GM18498 (cell line): ENCODE results near the gene ALDH1L1.
"Not testable (repeated sequence)": the region's sequence is repeated elsewhere in the genome, so short reads cannot be mapped to it uniquely, and the experiment has no call there.

ENCODE experiments used
- ATAC-seq: cut with Tn5 transposase; IDR thresholded peaks from one replicate; pipeline ENCODE4 v1.9.1; 2021; ENCODE audit warnings: mild to moderate bottlenecking, moderate library complexity; ENCODE audit not compliant: unreplicated experiment

ALDH1L1 gene

DNA sequence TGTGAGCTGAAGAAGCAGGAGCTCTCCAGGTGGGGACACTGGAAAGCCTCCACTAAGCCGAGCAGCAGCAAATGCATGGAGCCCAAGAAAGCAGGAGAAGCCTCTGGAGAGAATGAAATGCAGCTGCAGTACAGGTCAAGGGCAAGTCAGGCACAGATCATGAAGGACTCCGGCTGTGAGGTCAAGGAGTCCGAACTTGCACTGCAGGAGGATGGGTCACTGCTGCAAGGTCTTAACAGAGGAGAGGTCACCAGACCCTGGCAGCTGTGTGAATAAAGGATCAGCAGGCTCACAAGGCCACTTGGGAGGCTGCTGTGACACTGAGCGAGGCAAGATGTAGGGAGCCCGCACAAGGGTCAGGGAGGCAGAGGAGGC is 71.7 kb downstream of the ALDH1L1 start:
- ATAC-seq: no peak

GRCh38 chr3:126107957-126108675 is 72.3 kb downstream of the ALDH1L1 start:
- ATAC-seq: no peak

DNA sequence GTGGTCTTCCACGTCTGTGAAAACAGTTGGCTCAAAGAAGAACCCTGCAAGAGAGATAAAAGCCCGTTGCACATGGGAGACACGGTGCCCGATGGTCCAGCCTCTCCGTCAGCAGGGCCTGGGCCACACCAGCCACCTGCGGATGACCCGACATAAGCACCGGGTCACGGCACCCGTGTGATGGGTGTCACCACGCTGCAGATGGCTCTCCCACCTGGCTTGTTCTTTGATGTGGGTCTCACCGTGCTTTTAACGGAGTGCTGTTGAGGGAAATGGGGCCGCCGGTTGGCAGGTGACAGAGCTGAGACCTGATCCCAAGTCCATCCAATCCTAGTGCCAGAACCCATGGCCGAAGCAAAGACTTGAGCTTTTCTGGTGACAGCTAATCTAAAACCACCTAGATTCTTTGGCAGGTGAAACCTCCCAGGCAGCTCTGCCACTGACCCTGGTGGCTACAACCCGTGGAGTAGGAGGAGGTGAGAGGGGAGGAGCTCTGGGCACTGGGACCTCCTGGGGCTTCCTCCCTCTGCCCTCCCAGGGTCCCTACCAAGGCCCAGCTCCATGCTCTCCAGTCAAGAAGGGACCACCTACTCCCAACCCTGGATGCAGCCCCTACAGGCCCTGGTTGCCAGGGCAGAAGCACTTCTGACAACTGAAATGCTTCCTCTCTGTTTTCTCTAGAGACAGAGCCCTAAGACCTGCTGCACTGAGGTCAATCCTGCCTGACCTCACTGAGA is 73.0 kb downstream of the ALDH1L1 start:
- no peak for ATAC-seq

- no peak for ATAC-seq
Observed at GRCh38 chr3:126106336-126107202, 73.8 kb downstream of the ALDH1L1 start.

GRCh38 chr3:126105691-126106187 is 74.6 kb downstream of the ALDH1L1 start:
- no peak for ATAC-seq

- no peak for ATAC-seq
Observed at GRCh38 chr3:126104742-126105605, 75.4 kb downstream of the ALDH1L1 start.

- ATAC-seq: no peak
Observed at GRCh38 chr3:126104028-126104635, 76.3 kb downstream of the ALDH1L1 start.

GRCh38 chr3:126103121-126104027 is 77.0 kb downstream of the ALDH1L1 start:
- ATAC-seq: no peak

- no peak for ATAC-seq
Observed at GRCh38 chr3:126102530-126102951, 77.8 kb downstream of the ALDH1L1 start.

- ATAC-seq: no peak
Observed at GRCh38 chr3:126102011-126102410, 78.4 kb downstream of the ALDH1L1 start.

- ATAC-seq: no peak
Observed at GRCh38 chr3:126101521-126101982, 78.8 kb downstream of the ALDH1L1 start.

- no peak for ATAC-seq
Observed at GRCh38 chr3:126100634-126101301, 79.6 kb downstream of the ALDH1L1 start.

- no peak for ATAC-seq
Observed at GRCh38 chr3:126100269-126100633, 80.1 kb downstream of the ALDH1L1 start.

DNA sequence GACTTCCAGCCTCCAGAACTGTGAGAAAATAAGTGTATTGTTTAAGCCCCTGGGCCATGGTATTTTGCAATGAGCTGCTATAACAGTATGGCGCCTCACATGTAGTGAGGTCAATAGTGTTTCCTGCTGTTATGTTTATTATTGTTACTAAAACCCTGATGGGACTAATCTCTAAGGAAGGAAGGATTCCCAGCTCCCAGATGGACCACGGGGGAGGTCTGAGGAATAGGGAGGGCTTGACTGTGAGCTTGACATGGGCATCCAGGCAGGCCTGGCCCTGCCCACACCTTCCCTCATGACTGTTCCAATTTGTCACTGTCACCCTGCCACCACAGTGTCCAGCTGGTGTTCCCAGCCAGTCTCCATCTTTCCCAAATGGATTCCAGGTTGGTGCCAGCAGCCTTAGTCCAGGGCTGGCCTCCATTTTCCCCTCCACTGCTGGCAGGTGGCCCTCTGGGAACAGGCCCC is 82.0 kb downstream of the ALDH1L1 start:
- no peak for ATAC-seq

- ATAC-seq: no peak
Observed at GRCh38 chr3:126097801-126098200, 82.6 kb downstream of the ALDH1L1 start.

DNA sequence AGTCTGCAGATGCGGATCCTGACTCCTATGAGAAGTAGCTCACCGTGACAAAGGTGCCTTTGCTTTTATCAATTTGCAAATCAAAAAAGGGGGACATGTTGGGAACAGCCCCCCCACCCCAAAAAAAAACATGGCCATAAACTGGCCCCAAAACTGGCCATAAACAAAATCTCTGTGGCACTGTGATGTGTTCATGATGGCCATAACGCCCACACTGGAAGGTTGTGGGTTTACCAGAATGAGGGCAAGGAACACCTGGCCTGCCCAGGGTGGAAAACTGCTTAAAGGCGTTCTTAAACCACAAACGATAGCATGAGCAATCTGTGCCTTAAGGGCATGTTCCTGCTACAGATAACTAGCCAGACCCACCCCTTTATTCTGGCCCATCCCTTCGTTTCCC is 84.1 kb downstream of the ALDH1L1 start:
- ATAC-seq: not testable (repeated sequence)

DNA sequence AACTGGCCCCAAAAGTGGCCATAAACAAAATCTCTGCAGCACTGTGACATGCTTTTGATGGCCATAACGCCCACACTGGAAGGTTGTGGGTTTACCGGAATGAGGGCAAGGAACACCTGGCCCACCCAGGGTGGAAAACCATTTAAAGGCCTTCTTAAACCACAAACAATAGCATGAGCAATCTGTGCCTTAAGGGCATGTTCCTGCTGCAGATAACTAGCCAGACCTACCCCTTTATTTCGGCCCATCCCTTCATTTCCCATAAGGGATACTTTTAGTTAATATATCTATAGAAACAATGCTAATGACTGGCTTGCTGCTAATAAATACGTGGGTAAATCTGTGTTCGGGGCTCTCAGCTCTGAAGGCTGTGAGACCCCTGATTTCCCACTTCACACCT is 88.3 kb downstream of the ALDH1L1 start:
- not testable (repeated sequence) for ATAC-seq

DNA sequence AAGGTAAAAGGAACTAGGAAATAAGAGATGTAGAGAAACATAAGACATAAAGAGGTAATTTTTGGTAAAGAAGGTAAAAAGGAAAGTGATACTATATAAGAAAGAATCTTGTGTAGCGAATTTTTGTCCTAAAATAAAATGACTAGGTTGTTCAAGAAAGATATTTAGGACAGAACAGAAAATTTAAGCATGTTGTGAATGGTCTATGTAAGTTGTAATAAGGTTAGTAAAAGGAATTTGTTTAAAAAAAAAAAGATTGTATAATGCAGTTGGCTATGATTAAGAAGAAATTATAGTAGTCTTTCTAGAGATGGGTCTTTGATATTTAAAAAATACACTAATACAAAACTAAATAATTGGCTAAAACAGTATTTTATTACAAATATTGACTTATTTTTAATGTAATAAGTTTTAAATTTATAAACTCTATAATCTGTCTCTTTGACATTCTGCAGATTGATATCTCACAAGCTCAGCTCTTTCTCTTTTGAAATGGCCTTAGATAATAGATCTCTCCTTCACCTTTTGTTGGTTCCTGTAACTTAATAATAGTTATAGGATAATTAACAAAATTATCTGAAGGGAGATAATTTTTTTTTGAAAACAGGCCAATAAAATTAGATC is 92.7 kb downstream of the ALDH1L1 start:
- ATAC-seq: no peak
